Epithelial cell of esophagus (primary cell): ENCODE results near the gene TBC1D16.

Source experiments
- DNase-seq: peaks from one replicate; pipeline ENCODE4 v3.0.0; 2010; ENCODE audit warnings: low read depth
- H3K4me3 ChIP-seq: 2 replicates; pipeline ENCODE4 v1.5.1; 2011; ENCODE audit warnings: mild to moderate bottlenecking, low read length, control low read depth
- TF ChIP-seq, protein P1 (sequence below): IDR thresholded peaks from 2 replicates; pipeline ENCODE4 v1.5.1; 2011; ENCODE audit warnings: low read depth, mild to moderate bottlenecking, low read length, control low read depth, inconsistent platforms; ENCODE audit not compliant: insufficient read depth; ENCODE audit errors: missing control alignments

Gene TBC1D16

DNA sequence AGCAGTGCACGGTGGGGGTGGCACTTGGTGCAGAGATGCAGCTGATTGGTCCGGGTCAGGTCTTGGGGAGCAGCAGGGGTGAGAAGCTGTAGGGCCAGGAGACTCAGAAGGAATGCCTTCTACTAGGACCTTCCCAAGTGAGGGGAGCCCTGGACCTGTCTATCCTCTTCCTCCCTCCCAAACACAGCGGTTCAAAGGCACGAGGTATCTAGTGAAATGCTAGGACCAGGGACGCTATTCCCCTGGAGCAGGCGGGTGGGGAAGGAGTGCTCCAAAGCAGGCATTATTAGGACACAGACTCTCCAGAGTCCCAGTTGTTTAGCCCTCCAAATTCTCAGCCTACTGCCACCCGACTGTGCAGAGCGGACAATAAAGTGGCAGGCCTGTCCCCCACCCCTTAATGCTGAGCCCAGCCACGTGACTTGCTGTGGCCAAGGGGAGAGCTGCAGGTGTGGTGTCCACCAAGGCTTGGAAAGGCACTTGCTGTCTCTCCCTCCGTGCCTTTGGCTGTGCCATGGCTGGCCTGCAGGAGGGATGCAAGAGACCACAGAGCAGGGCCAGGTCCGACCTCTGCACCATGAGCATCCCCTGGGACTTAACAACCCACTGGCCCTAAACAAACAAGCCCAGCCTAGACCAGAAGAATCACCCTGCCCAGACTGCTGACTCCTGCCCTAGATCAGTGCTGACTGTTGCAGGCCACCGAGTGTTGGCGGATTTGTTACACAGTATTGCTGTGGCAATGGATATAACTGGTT, 97.2 kb downstream of the TBC1D16 start:
- TF ChIP-seq, protein P1, sequence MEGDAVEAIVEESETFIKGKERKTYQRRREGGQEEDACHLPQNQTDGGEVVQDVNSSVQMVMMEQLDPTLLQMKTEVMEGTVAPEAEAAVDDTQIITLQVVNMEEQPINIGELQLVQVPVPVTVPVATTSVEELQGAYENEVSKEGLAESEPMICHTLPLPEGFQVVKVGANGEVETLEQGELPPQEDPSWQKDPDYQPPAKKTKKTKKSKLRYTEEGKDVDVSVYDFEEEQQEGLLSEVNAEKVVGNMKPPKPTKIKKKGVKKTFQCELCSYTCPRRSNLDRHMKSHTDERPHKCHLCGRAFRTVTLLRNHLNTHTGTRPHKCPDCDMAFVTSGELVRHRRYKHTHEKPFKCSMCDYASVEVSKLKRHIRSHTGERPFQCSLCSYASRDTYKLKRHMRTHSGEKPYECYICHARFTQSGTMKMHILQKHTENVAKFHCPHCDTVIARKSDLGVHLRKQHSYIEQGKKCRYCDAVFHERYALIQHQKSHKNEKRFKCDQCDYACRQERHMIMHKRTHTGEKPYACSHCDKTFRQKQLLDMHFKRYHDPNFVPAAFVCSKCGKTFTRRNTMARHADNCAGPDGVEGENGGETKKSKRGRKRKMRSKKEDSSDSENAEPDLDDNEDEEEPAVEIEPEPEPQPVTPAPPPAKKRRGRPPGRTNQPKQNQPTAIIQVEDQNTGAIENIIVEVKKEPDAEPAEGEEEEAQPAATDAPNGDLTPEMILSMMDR, result no peak
- no peak overlapping the region for H3K4me3 ChIP-seq
- DNase-seq, result no peak

DNA sequence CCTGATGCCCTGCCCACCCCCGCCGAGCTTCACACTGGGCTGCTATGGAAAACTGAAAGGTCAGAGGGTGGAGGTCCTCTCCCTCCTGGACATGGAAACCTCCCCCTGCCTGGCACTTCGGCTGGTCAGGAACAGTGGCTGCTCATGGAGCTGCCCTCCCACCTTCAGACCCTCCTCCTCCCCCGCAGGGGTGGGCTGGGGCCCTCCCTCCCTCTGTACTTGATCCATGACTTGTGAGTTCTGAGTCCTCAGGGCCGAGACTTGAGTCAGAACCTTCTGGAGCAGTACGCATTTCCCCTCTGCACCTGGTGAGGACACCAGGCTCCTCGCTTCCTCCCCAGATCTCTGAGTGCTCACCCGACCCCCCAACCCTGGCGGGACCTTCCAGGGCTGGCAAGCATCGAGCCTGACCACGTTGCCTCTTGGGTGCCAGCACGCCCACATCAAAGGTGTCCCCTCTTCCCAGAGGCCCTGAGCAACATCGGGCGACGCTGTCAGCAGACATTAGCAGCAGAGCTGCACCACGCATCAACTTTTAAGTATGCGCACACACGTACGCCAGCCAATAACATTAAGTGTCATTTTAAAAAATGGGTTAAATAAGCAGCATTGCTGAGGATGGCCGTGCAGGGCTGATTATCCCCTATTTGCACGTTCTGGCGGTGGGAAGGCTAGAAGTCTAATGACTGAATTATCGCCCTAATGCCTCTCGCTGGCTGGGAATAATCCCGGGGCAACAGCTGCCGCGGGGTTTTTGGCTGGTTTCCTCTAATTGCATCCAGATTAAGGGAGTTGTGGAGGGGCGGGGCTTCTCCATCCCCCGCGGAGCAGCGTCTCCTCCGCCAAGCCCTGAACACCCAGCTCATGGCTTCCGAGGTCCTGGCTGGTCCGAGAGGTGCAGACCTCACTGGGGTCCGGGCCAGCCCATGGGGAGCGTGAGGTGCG, 98.0 kb downstream of the TBC1D16 start:
- TF ChIP-seq, protein P1, result no peak
- H3K4me3 ChIP-seq, result no peak overlapping the region
- DNase-seq, result no peak

DNA sequence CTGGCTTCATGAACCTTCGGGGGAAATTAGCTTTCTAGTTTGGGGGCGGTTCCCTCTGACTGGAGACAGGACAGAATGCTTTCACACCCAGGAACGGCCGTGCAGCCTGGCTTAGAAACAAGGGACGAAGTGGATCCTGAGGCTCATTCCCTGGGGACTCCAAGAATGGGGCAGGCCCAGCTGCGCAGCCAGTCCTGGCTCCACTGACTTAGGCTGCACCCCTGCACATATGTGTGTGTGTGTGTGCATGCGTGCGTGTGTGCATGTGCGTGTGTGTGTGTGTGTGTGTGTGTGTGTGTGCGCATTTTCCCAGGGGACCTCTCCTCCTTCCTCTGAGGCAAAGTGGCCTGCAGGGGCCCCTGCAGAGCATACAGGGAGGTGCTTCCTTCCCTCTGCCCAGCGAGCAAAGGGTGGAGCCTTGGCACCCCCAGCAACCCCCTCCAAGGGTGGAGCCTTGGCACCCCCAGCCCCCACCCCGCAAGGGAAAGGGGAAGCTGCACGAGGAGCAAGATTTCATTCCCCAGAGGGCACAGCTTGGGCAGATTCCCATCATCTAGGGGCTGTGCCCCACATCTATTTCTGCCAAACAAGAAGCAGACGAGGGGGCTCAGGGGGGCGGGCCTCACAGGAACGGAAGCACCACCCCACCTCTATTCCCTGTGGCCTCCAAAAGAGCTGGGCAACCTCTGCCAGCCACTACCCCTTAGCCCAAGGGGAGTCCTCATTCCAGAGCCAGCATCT, 98.9 kb downstream of the TBC1D16 start:
- no peak for DNase-seq
- no peak overlapping the region for H3K4me3 ChIP-seq
- TF ChIP-seq, protein P1, result no peak

DNA sequence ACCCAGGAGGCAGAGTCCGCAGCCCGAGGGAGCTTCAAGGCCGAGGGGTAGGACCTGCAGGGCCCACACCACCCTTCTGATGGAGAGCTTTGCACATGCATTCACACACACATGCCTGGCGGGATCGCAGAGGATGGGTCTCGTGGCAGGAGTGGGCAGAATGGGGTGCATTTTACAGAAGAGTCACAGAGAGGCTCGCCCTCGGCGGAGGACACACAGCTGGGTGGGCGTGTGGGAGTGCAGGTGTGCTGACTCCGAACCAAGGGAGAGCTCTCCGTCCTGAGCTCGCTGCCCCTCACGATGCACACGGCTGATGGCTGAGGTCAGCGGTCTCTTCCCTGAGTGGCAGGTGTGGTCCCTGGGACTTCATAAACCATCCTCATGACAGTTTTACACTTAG, 99.6 kb downstream of the TBC1D16 start:
- TF ChIP-seq, protein P1, result no peak
- no peak overlapping the region for H3K4me3 ChIP-seq
- no peak for DNase-seq

DNA sequence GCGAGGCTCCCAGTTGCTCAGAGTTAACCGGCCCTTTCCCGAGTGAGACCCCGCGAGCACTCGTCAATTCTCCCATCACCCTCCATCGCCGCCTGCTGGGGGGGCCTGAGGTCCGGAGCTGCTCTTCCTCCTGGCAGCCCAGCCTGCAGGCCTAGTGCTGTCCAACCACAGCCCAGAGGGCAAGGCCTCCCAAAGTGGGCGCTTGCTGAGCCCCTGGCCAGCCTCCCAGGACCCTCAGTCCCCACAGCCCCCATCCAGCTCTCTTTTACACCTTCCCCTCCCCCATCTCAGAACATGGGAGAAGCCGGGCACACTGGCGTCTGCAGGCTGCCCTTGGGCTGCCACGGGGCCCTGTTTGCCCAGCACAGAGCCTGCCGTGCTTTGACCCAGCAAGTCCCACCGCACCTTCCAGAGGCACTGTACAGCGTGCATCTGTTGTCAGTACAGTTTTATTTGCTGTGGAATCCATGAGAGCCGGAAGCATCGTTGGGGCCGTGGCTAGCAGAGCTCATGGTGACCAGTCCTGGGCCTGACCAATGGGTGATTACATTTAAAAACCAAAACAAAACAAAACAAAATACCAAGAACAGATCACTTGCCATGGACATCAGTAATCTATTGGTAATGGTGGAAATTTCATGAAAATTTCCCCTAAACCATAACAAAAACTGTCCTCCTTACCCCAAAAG, 100.3 kb downstream of the TBC1D16 start:
- no peak overlapping the region for H3K4me3 ChIP-seq
- no peak for DNase-seq
- TF ChIP-seq, protein P1, result no peak

DNA sequence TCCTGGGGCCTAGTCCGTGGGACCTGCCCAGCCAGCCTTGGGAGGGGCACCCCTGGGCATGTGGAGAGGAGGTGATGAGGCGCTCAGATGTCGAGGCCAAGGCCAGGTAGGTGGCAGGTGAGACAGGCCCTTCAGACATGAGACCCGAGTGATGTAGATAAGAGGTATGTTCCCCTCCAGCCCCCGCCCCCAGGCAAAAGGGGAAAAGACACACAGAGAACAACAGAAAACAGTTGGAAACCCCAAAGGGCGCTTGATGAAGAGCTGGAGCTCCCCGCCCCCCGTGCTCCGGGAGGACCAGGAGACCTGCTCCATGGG, 101.1 kb downstream of the TBC1D16 start:
- DNase-seq, result no peak
- no peak overlapping the region for H3K4me3 ChIP-seq
- TF ChIP-seq, protein P1, result no peak
